GM13977 (cell line): ENCODE results near the gene AUTS2.

Experiments
- DNase-seq: peaks from one replicate; pipeline ENCODE4 v3.0.0; 2012; ENCODE audit warnings: low spot score
- CTCF ChIP-seq: IDR thresholded peaks from 2 replicates; pipeline ENCODE4 v1.5.1; 2012; ENCODE audit warnings: mild to moderate bottlenecking, control low read depth; ENCODE audit not compliant: insufficient read depth; ENCODE audit errors: extremely low read depth, missing control alignments
- in situ Hi-C: fragments of 300-500 bp; cut with MboI; formaldehyde crosslinking; loops from one replicate; pipeline ENCODE4 v1.12.0; 2022; ENCODE audit warnings: low sequenced_read_pairs, low pct_unique_long_range_greater_than_20kb, mixed read lengths, inconsistent platforms; ENCODE audit not compliant: unreplicated experiment

The AUTS2 gene

DNA sequence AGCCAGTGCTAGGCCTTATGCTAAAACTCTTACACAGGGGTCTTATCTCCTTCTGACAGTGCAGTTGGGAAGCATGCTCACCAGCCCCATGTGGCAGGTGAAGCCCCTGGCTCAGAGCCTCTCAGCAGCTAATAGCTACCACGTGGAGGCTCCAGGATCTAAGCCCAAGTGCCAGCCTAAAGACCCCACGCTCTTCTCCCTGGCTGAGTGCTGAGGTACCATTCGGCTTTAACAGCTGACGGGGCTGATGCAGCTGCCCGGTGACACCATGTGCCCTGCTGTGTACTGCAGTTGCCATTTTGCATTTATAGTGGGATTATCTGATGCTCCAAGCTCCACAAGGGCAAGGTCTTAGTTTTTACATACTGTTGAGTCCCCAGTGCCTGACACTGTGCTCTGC, 1017.9 kb downstream of the AUTS2 start:
- DNase-seq, result no peak
- in situ Hi-C loops, result no loop called here

GRCh38 chr7:70616821-70617220, 1018.5 kb downstream of the AUTS2 start:
- in situ Hi-C loops, result no loop called here
- no peak for TF ChIP-seq CTCF
- no peak for DNase-seq

More for the DNA sequence above, 1017.9 kb downstream of the AUTS2 start:
- no peak for TF ChIP-seq CTCF

DNA sequence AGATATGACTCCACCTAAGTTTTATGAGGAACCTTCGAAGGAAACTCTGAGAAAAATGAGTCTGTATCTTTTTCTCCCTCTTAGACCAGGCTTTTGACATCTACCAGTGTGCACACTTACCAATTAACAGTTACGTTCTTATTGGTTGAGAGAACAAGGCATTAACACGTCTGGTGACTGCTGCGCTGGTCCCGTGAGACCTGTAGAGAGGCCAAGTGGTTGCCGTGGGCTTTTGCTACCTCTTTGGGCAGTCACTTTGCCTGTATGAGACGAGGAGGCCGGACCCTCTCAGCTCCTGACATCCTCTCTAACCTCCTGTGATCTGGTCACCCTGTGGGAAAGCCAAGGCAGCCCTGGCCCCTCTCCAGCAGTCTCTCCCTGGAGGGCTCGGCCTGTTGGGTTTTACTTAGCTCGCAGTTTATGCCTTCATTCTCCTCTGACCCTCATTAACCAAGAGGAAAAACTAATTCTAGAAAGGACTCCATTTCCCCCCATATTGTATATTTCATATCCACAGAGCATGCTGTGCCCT, 1019.8 kb downstream of the AUTS2 start:
- TF ChIP-seq CTCF, result no peak
- in situ Hi-C loops, result no loop called here
- DNase-seq, result no peak

- DNase-seq, result no peak
- in situ Hi-C loops, result no loop called here
- TF ChIP-seq CTCF, result no peak
These were observed 1020.9 kb downstream of the AUTS2 start for GRCh38 chr7:70619130-70619529.

DNA sequence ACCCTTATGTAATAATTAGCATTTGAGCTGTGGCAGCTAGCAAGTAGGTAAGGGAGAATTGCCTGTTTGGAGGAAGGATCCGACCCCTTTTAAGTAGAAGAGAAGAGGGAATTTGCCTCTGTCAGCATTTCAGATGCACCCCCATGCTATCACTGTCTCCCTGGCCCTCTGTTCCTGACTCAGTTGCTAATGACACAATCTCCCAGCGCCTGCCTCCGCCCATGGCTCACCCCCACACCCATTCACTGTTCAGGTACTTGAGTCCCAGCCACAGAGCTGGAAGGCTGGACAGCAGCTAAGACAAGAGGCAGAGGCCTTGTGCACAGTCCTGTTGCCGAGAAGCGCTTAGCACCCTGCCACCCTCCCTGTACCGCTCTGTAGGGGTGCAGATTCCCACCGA, 1021.4 kb downstream of the AUTS2 start:
- DNase-seq, result no peak
- in situ Hi-C loops, result no loop called here

DNA sequence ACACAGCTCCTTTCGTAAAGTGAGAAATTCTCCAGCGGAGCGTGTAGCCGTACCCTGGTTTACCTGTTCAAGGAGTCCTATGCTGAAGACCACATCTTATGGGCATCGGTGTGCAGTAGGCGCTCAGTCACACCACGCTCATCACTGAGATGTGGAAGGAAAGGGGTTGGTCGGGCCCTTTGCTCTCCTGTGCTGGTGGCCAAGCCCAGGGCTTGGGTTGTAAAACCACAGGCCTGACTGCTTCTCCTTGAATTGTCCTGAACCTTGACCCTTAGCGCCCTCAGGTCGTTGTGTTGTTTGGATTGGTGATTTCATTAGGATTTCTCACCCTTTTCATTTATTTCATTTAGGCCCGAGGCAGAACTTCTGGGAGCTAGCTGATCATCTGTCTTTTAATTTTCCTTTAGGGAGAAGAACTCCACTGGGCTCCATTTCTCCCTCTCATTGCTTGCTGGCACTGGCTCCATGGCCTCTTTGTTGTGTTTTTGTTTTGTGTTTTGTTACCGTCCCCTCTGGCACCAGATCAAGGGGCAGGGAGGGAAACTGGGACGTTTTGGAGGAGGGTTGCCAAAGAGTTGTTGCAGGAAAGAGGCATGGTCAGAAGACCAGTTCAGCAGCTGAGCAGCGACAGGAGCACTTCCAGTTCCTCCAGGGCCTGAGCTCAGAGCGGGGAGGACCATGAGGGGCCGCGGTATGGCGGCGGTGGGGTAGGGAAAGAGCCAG, 1022.2 kb downstream of the AUTS2 start:
- in situ Hi-C loops, result no loop called here
- TF ChIP-seq CTCF, result no peak
- DNase-seq, result no peak

More for the DNA sequence above, 1021.4 kb downstream of the AUTS2 start:
- no peak for TF ChIP-seq CTCF
